GM04504 (cell line): ENCODE measurements around the gene PLIN3.
"Not testable (repeated sequence)": the region's sequence is repeated elsewhere in the genome, so short reads cannot be mapped to it uniquely, and the experiment has no call there.

Source experiments
- DNase-seq: peaks from one replicate; pipeline ENCODE4 v3.0.0-alpha.2; 2012; ENCODE audit warnings: low read depth

The PLIN3 gene

DNA sequence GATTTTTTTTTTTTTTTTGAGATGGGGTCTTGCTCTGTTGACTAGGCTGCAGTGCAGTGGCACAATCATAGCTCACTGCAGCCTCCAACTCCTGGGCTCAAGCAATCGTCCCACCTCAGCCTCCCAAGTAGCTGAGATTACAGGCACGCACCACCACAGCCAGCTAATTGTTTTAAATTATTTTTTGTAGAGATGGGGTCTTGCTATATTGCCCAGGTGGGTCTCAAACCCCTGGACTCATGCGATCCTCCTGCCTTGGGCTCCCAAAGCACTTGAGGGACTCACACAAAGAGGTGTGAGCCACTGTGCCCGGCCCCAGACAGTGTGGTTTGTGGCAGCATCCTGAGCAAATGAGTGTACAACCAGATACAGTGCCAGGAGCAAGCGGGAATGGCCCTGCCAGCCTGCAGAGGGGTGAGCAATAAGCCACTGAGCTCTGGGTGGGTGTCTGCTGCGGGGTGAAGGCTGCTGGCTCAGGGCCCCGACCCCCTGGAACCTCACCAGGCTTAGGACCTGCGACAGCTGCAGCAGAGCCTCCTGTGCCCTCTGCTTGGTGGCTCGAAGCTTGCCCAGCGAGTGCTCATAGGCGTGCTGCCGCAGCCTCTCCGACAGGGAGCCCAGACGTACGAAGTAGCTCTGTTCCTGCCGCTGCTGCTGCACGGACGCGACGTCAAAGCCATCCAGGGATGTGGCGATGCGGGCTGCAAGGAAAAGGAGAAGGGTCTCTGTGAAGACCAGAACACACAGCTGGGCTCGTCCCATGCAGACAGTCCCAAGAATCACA is 20.1 kb downstream of the PLIN3 start:
- no peak for DNase-seq

DNA sequence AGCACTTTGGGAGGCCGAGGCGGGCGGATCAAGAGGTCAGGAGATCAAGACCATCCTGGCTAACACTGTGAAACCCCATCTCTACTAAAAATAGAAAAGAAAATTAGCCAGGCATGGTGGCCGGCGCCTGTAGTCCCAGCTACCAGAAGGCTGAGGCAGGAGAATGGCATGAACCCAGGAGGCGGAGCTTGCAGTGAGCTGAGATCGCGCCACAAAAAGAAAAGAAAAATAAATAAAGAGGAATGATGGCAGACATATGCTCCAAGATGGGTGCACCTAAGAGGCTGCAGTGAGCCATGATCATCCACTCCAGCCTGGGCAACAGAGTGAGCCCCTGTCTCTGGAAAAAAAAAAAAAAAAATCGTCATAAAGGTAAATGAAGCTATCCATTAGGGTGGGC is 21.5 kb downstream of the PLIN3 start:
- not testable (repeated sequence) for DNase-seq

DNA sequence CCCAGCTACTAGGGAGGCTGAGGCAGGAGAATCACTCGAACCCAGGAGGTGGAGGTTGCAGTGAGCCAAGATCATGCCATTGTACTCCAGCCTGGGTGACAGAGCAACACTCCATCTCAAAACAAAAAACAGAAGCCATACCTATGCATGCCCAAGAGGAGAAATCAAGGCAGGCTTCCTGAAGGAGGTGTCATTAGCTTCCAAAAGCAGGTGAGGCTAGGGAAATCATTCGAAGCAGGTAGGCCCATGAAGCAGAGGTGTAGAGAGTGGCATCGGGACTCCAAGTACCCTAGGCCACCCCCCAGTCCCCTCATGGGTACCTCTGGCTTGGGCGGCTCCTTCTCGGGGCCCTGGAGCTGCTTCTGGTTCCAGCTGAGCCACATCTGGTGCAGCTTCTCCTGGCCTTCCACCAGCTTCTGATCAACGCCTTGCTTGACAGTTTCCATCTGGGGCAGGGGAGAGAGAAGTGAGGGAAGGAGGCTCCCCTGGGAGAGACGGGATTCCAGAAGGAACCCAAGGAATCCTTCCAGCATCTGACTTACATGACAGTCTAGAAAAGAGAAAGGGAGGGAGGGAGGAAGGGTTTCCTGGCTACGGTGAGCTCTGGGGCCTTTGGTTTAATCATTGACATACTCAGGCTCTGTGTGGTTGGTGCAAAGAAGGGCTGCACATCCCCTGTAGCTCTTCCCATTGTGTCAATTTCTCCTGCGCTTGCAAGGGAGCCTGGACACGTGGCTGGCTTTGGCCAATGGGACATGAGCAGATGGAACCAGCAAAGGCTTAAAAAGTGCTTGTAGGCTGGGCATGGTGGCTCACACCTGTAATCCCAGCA is 22.9 kb downstream of the PLIN3 start:
- peak; percentile 56 for DNase-seq

DNA sequence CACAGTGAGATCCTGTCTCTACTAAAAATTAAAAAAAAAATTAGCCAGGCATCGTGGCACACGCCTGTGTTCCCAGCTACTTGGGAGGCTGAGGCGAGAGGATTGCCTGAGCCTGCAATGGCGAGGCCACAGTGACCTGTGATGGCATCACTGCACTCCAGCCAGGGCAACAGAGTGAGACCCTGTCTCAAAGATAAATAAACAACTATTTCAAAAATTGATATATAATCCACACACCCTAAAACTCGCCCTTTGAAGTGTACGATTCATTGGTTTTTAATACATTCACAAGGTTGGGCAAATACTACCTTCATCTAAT is 23.9 kb downstream of the PLIN3 start:
- no peak for DNase-seq

DNA sequence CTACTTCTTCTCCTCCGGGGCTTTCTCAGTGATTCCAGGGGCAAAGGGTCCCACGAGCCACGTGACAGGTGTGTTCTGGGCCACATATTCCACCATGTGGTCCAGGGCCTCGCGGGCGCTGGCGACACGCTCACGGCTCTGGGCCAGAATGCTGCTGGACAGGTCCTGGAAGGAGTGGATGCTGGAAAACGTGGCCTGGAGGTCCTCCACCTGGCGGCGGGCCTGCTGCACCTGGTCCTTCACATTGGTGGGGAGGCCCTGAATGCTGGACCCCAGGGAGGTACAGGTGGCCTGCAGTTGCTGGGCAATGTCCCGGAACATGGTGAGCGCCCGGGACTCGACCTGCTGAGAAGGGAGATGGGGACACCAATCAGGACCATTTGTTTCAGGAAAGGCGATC is 28.3 kb downstream of the PLIN3 start:
- DNase-seq, result no peak

DNA sequence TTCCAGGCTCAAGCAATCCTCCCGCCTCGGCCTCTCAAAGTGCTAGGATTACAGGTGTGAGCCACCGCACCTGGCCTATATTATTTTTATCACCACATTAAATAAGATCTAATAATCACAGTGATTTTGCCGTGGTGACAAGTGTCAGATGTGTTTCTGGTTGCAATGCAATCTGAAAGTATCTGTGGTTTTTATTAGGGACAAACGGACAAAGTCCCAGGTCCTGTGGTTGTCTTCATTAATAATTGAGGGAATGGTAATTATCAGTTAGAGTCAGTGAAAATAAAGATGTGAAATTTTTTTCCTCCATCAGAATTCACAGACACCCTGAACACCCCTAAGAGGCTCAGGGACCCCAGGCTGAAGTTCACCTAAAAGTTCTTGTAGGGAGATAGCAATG is 34.7 kb downstream of the PLIN3 start:
- DNase-seq, result no peak

DNA sequence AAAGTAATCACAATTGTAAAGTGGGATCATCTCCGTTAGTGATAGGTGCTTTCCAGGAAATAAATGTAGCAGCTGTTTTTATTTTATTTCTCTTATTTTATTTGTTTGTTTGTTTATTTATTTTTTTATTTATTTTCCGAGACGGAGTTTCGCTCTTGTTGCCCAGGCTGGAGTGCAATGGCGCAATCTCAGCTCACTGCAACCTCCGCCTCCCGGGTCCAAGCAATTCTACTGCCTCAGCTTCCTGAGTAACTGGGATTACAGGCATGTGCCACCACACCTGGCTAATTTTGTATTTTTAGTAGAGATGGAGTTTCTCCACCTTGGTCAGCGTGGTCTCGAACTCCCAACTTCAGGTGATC is 35.5 kb downstream of the PLIN3 start:
- not testable (repeated sequence) for DNase-seq

DNA sequence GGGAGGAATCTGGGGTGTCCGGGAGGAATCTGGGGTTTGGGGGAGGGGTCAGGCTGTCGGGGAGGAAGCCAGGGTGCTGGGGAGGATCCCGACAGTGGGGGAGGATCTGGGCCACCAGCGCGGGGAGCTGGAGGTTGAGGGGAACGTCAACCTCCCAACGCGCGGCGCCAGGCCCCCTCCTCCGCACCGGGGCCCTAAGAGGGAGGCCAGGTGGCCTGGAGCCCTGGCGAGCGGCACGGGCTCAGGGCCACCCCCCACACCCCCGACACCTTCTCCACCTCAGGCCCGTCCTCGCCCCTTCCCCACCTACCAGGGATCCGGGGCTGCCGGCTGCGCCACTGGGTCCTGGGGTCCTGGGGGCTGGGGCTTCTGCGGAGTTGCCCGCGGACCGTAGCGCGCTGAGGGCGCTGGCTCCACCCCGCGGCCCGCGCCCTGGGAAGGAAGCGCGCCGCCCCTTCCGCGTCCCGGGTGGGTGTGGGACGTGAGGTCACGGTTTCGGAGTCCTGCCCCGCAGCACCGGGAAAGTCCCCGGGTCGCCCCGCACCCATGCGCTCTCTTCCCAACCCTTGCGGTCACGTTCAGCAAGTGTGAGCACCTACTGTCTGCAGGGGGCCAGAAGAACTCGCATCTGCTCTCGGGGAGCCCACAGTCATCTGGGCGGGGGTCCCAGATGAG is 36.0 kb downstream of the PLIN3 start, which contains the start of gene TICAM1:
TICAM1 (minus strand) TSS at position 409 of the 675 bp plus-strand sequence. CDS start 13,335 bp downstream, outside the sequence.
- DNase-seq, result no peak

- DNase-seq, result no peak
Measured at GRCh38 chr19:4830768-4831265, 36.6 kb downstream of the PLIN3 start.

DNA sequence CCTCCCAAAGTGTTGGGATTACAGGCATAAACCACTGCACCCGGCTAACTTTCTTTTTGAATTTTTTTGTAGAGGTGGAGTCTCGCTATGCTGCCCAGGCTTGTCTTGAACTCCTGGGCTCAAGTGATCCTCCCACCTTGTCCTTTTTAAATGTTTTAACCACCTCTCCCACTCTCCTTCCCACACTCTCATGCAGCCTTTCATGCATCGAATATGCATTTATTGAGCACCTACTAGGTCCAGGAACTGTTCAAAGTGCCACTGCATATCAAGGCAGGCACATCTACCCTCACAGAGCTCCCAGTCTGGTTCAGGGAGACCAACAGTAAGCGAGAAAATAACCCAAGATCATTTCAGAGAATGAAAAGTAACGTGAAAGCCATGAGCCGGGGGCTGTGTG is 37.1 kb downstream of the PLIN3 start:
- DNase-seq, result no peak

- no peak for DNase-seq
Measured at GRCh38 chr19:4829001-4829712, 38.3 kb downstream of the PLIN3 start.

- DNase-seq, result no peak
Measured at GRCh38 chr19:4823577-4823976, 43.9 kb downstream of the PLIN3 start.

- not testable (repeated sequence) for DNase-seq
Measured at GRCh38 chr19:4822354-4822753, 45.1 kb downstream of the PLIN3 start.

DNA sequence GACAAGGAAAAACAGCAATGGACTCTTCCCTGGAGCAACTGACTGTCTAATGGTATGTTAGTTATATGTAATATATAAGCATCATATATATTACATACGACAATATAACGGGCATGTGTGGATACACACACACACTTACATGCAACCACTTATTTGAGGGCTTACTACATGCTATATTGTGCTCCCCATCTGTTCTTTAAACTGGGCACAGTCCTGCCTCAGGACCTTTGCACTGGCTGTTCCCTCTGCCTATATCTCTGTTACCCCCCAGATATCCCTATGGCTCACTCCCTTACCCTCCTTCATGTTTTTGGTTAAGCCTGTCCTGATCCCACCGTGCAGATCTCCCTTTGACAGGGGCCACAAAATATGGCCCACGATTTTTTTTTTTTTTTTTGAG is 46.2 kb downstream of the PLIN3 start:
- DNase-seq, result no peak

DNA sequence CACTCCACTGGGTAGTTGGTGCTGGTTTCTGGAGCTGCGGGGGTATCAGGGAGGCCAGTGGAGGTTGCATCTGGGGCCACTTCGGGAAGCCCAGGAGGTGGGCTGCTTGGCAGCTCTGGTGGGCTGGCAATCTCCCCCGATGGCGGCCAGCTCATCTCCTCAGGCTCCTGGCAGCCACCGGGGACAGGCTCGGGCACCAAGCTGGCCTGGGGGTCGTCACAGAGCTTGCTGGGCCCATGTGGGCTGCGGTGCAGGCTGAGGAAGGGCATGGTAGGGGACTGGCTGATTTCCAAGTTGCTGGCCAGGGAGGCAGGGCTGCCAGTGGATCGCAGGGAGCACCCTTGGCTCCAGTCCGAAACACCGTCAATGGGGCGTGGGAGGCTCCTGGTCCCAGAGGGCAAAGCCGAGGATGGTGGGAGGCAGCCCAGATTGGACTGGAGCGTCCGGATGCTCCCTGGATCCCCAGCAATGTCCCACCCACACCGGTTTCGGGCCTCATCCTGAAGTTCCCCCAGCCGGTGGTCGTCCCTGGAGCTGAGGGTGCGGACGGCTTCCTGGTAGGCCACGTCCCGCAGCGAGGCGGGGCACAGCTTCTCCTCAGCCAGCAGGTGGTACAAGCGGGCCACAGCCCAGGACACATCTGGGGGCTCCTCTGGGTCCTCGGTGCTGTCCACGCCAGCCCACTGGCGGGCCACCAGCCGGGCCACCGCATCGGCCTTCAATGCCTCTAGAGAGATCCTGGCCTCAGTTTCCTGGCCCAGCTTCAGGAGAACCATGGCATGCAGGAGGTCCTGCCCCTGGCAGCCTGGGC is 49.8 kb downstream of the PLIN3 start:
- DNase-seq, result no peak

DNA sequence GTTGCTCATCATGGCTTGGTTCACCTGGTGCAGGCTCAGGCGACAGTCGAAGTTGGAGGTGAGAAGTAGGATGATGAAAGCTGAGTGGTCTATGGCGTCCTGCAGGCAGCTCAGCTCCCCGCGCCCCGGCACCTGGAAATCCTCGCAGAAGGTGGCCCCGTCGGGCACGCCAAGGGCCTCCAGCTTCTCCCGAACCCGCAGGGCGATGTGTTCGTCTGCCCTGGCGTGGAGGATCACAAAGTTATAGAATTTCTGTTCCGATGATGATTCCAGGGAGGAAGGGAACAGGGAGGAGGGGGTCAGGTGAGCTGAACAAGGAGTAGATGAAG is 50.6 kb downstream of the PLIN3 start:
- no peak for DNase-seq

GRCh38 chr19:4816202-4816949 is 51.1 kb downstream of the PLIN3 start:
- no peak for DNase-seq

DNA sequence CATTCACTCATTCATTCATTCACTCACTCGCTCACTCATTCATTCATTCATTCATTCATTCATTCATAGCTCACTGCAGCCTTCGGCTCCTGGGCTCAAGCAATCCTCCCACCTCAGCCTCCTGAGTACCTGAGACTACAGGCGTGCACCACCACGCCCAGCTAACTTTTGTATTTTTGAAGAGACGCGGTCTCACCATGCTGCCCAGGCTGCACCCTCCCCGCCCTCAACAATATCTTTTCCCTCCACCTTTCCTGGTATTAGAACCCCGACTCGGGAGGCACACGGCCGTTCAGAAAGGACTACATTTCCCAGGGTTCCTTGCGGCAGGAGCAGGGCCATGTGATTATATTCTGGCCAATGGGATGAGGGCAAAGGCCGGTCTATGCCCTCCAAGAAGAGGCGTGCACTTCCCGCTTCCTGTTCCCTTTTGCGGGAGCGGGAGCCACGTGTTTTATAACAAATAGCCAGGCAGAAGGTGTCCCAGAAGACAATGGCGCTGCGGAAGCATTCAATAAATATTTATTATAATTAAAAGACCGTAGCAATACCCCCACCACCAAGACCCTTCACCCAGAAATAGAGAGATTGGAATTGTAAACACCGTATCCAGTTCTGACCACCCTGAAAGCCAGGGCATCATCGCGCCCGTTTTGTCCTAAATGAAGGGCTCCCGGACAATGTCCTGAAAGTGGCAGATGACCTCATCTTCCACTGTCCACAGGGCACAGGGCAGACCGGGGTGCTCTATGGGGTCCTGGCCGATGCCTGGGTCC is 51.9 kb downstream of the PLIN3 start:
- peak; percentile 86 for DNase-seq

- DNase-seq, result peak; percentile 45
Measured at GRCh38 chr19:4814625-4815425, 52.6 kb downstream of the PLIN3 start.
